Testis (tissue), 3 donors: ENCODE results near the gene RAB8A. TPM values are rescaled to one million over a fixed set of nuclear protein-coding genes. Genes with fewer than 3 reads are reported as not detected.

Source experiments
- DNase-seq: peaks from one replicate; pipeline ENCODE4 v3.0.0-alpha.2; 2019
- H3K27ac ChIP-seq, 2 donors: fragments of 200-600 bp; sonication (generic); one replicate each; pipeline ENCODE4 v1.5.1; 2019
- H3K27me3 ChIP-seq: fragments of 200-600 bp; sonication (generic); one replicate; pipeline ENCODE4 v1.5.1; 2019
- H3K36me3 ChIP-seq: fragments of 200-600 bp; sonication (generic); one replicate; pipeline ENCODE4 v1.5.1; 2017; ENCODE audit warnings: low read depth; ENCODE audit errors: missing control alignments
- H3K4me1 ChIP-seq: fragments of 200-600 bp; sonication (generic); one replicate; pipeline ENCODE4 v1.5.1; 2019
- H3K4me3 ChIP-seq, 2 donors: fragments of 200-600 bp; sonication (generic); one replicate each; pipeline ENCODE4 v1.5.1; 2017 to 2019
- H3K9me3 ChIP-seq: fragments of 200-600 bp; sonication (generic); one replicate; pipeline ENCODE4 v1.5.1; 2017
- POLR2A ChIP-seq: fragments of 450-650 bp; IDR thresholded peaks from one replicate; pipeline ENCODE4 v1.6.1; 2017; ENCODE audit warnings: antibody characterized with exemption, mild to moderate bottlenecking, moderate library complexity
- WGBS, 2 donors: methylation state at CpG; one replicate each; pipeline ENCODE4 v1.1.5; 2018; 5-methylcytosine and 5-hydroxymethylcytosine counted together
- intact Hi-C: fragments of 100-400 bp; cut with DNase I; formaldehyde crosslinking; loops from one replicate; pipeline ENCODE4 v1.15.1; 2023; ENCODE audit warnings: low total_unique reads
- polyA plus RNA-seq: library from polyadenylated mRNA; stranded (reverse); fragments of 350-450 nt; fragmentation: Illumina TruSeq; extraction: RNeasy Lipid Tissue Mini Kit (QIAGEN cat#74804); gene quantifications from one replicate; pipeline ENCODE4 v1.2.3, GENCODE V29; 2014; ENCODE audit warnings: low read depth, low replicate concordance; ENCODE audit not compliant: insufficient read depth
- total RNA-seq, 2 donors: library from RNA; depleted of rRNA; stranded (reverse); fragments of >200 nt; gene quantifications; one replicate each; pipeline ENCODE4 v1.2.3, GENCODE V29; 2016
- TF ChIP-seq, protein P1 (sequence below), 3 experiments: fragments of 450-650 bp in 2 of 3; fragments of 200-600 bp in 1 of 3; sonication (generic) in 1 of 3; IDR thresholded peaks; one replicate each; pipeline ENCODE4 v1.5.1; 2016 to 2019; ENCODE audit warnings: antibody characterized with exemption in 3 of 3, mild to moderate bottlenecking in 2 of 3, moderate library complexity in 1 of 3

Gene RAB8A
- total and polyA plus RNA-seq, 3 donors from 2014 or later = 45.9 to 69.0 (median 63.3) TPM

GRCh38 chr19:16121967-16122366 lies 10.3 kb downstream of the RAB8A start:
- Histone ChIP-seq H3K4me1 (no peaks in the 10 kb centered on the region), H3K9me3 (no peaks in the 10 kb centered on the region), H3K27ac (no peak overlapping the region), H3K36me3 (no peaks in the 10 kb centered on the region), H3K27me3 (no peaks in the 10 kb centered on the region), H3K4me3 (no peak overlapping the region)
- DNase-seq = no peak
- intact Hi-C loops = no loop called here
- WGBS, 2 donors = 94 to 97% methylated on average over 10 to 11 of the region's 11 CpGs
- TF ChIP-seq, protein P1, sequence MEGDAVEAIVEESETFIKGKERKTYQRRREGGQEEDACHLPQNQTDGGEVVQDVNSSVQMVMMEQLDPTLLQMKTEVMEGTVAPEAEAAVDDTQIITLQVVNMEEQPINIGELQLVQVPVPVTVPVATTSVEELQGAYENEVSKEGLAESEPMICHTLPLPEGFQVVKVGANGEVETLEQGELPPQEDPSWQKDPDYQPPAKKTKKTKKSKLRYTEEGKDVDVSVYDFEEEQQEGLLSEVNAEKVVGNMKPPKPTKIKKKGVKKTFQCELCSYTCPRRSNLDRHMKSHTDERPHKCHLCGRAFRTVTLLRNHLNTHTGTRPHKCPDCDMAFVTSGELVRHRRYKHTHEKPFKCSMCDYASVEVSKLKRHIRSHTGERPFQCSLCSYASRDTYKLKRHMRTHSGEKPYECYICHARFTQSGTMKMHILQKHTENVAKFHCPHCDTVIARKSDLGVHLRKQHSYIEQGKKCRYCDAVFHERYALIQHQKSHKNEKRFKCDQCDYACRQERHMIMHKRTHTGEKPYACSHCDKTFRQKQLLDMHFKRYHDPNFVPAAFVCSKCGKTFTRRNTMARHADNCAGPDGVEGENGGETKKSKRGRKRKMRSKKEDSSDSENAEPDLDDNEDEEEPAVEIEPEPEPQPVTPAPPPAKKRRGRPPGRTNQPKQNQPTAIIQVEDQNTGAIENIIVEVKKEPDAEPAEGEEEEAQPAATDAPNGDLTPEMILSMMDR (IDR thresholded peaks at IDR 0.05) = no peak
- no peak for TF ChIP-seq POLR2A

DNA sequence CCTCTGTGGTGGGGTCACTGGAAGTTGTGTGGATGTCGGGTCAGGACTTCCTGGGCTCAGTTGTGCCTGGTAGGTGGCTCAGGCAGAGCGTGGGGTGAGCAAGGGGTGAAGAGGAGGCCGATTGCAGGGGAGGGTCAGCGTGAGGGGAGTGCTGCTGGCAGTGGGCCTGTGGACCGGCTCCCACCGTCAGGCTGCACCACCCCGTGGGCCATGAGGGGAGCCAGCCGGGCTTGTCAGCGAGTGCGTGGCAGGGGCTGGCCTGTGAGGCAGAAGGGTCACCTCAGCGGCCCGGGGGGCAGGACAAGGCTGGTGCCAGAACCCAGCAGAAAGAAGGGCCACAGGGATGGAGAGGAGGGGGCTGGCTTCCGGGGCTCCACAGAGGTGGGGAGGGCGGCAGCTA lies 13.3 kb downstream of the RAB8A start:
- H3K9me3 ChIP-seq = no peaks in the 10 kb centered on the region
- intact Hi-C loops = no loop called here
- H3K36me3 ChIP-seq = no peaks in the 10 kb centered on the region
- TF ChIP-seq, protein P1 (IDR thresholded peaks at IDR 0.05) = no peak
- no peak for TF ChIP-seq POLR2A
- H3K4me1 ChIP-seq = no peaks in the 10 kb centered on the region
- H3K27me3 ChIP-seq = no peaks in the 10 kb centered on the region
- DNase-seq = no peak
- H3K4me3 ChIP-seq = no peak overlapping the region
- no peak overlapping the region for H3K27ac ChIP-seq
- 86 to 89% methylated on average over 11 to 14 of the region's 14 CpGs for WGBS, 2 donors

DNA sequence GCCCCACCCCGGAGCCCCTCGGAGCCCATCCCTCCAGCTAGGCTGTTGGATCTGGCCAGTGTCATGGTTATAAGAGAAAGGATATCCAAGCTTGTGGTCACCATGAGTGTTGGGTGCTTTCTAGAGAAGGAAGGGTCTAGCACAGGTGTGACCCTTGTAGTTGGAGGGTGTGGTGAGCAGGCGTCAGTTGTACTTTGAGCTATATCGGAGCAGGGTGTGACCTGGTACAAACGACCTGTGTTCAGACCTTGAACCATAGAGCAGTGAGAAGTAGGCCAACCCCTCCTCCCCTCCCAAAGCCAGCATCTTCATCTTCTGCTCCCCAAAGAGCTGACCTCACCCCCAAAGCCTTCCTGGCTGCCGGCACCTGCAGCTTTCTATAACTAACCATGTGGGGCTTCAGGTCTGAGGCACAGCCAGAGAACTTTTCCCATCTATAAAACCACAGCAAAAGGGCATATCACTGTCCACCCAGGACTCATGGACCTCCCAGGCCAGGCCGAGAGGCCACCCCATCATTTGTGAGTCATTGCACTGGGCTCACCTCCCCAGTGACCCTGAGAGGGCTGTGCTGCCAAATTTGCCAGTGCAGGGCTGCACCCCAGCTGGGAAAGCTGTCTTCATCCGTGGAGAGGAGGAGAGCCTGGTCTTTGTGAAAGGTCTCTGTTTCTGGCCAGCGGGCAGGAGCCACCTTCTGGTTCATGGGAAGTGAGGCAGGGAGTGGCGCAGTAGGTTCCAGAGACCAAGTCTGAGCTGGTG lies 14.2 kb downstream of the RAB8A start:
- H3K27ac ChIP-seq = no peak overlapping the region
- no peak for DNase-seq
- no peak for TF ChIP-seq POLR2A
- TF ChIP-seq, protein P1 (IDR thresholded peaks at IDR 0.05) = no peak
- no peak overlapping the region for H3K4me3 ChIP-seq
- WGBS, 2 donors = 77 to 88% methylated on average over 6 to 10 of the region's 10 CpGs
- no peaks in the 10 kb centered on the region for H3K36me3 ChIP-seq
- no peaks in the 10 kb centered on the region for H3K4me1 ChIP-seq
- intact Hi-C loops = no loop called here
- H3K9me3 ChIP-seq = no peaks in the 10 kb centered on the region
- H3K27me3 ChIP-seq = no peaks in the 10 kb centered on the region

DNA sequence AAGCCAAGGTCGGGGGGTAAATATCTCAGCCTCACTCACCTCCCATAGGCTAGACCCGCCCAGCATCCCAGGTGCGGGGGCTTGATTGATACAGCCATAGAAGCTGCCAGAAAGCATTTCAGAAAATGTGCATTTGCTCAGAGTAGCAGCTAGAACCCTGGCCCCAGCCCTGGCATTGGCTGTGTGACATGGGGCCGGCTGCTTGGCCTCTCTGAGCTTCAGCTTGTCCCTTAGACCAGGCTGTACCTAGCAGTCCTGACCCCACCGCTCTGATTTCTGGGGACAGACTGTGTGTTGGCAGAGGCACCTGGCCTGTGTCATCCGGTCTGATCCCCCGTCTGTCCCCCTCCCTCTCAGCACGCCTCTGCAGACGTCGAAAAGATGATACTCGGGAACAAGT lies 15.4 kb downstream of the RAB8A start:
- H3K9me3 ChIP-seq = no peaks in the 10 kb centered on the region
- H3K4me3 ChIP-seq = no peak overlapping the region
- intact Hi-C loops = no loop called here
- TF ChIP-seq, protein P1 (IDR thresholded peaks at IDR 0.05) = no peak
- TF ChIP-seq POLR2A = no peak
- no peak overlapping the region for H3K27ac ChIP-seq
- no peak for DNase-seq
- 83 to 85% methylated on average over 9 to 11 of the region's 11 CpGs for WGBS, 2 donors
- H3K36me3 ChIP-seq = no peaks in the 10 kb centered on the region
- H3K27me3 ChIP-seq = no peaks in the 10 kb centered on the region
- H3K4me1 ChIP-seq = no peaks in the 10 kb centered on the region
